Ascending aorta (tissue), 2 donors: Measurements from ENCODE around the gene ANKFN1. TPM values are rescaled to one million over a fixed set of nuclear protein-coding genes. Genes with fewer than 3 reads are reported as not detected.

Source experiments
- DNase-seq, 2 donors: peaks; one replicate each; pipeline ENCODE4 v3.0.0-alpha.2; 2019; ENCODE audit warnings: low spot score in 2 of 2
- H3K27ac ChIP-seq, 2 donors: fragments of 200-600 bp; sonication (generic); one replicate each; pipeline ENCODE4 v1.5.1; 2016 to 2017; ENCODE audit warnings: mild to moderate bottlenecking in 1 of 2
- H3K27me3 ChIP-seq: fragments of 200-600 bp; sonication (generic); one replicate; pipeline ENCODE4 v1.5.1; 2017
- H3K36me3 ChIP-seq, 2 donors: fragments of 200-600 bp; sonication (generic); one replicate each; pipeline ENCODE4 v1.5.1; 2016
- H3K4me1 ChIP-seq, 2 donors: fragments of 200-600 bp; sonication (generic); one replicate each; pipeline ENCODE4 v1.5.1; 2016 to 2017; ENCODE audit warnings: mild to moderate bottlenecking in 1 of 2
- H3K4me3 ChIP-seq, 2 donors: fragments of 200-600 bp; sonication (generic); one replicate each; pipeline ENCODE4 v1.5.1; 2016 to 2017; ENCODE audit warnings: mild to moderate bottlenecking in 1 of 2
- H3K9me3 ChIP-seq, 2 donors: fragments of 200-600 bp; sonication (generic); one replicate each; pipeline ENCODE4 v1.5.1; 2016
- intact Hi-C: fragments of 100-400 bp; cut with DNase I; formaldehyde crosslinking; loops from one replicate; pipeline ENCODE4 v1.15.1; 2023
- total RNA-seq: library from RNA; depleted of rRNA; stranded (reverse); fragments of >200 nt; gene quantifications from one replicate; pipeline ENCODE4 v1.1.0, GENCODE V29; 2016
- TF ChIP-seq, protein P1 (sequence below), 3 experiments: fragments of 200-600 bp in 2 of 3; fragments of 450-650 bp in 1 of 3; sonication (generic) in 2 of 3; IDR thresholded peaks; one replicate each; pipeline ENCODE4 v1.5.1; 2016 to 2019; ENCODE audit warnings: antibody characterized with exemption in 3 of 3, mild to moderate bottlenecking in 1 of 3, moderate library complexity in 1 of 3

Gene ANKFN1
- total RNA-seq, 1 donor from 2014 or later, result not detected

- TF ChIP-seq, protein P1, sequence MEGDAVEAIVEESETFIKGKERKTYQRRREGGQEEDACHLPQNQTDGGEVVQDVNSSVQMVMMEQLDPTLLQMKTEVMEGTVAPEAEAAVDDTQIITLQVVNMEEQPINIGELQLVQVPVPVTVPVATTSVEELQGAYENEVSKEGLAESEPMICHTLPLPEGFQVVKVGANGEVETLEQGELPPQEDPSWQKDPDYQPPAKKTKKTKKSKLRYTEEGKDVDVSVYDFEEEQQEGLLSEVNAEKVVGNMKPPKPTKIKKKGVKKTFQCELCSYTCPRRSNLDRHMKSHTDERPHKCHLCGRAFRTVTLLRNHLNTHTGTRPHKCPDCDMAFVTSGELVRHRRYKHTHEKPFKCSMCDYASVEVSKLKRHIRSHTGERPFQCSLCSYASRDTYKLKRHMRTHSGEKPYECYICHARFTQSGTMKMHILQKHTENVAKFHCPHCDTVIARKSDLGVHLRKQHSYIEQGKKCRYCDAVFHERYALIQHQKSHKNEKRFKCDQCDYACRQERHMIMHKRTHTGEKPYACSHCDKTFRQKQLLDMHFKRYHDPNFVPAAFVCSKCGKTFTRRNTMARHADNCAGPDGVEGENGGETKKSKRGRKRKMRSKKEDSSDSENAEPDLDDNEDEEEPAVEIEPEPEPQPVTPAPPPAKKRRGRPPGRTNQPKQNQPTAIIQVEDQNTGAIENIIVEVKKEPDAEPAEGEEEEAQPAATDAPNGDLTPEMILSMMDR (IDR thresholded peaks at IDR 0.05), result no peak
Measured at GRCh38 chr17:56247816-56248215, 94.5 kb downstream of the ANKFN1 start.

DNA sequence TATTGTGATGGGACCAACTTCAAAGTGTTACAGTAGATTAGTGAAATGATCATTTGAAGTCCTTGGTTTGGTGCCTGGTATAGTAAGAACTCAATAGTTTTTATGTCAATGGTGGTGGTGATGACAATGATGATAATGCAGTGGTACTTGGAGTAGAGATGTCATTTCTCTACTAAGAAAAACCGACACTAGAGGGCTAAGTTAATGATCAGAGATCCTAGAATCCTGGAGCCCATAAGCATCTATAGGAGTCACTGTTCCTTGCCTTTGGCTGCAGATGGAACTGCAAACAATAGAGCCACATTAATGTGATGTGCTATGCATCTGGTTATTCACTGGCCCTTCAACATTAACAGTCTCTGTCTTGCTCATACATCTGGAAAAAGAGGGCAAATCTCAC, 103.8 kb downstream of the ANKFN1 start:
- no peaks in the 10 kb centered on the region for H3K4me1 ChIP-seq
- no peaks in the 10 kb centered on the region for H3K27me3 ChIP-seq
- H3K9me3 ChIP-seq, result no peaks in the 10 kb centered on the region
- DNase-seq, result no peak
- TF ChIP-seq, protein P1 (IDR thresholded peaks at IDR 0.05), result no peak
- no peak overlapping the region for H3K4me3 ChIP-seq
- intact Hi-C loops, result no loop called here
- no peak overlapping the region for H3K27ac ChIP-seq
- no peaks in the 10 kb centered on the region for H3K36me3 ChIP-seq

More at GRCh38 chr17:56247816-56248215, 94.5 kb downstream of the ANKFN1 start:
- no peaks in the 10 kb centered on the region for H3K9me3 ChIP-seq
- H3K4me3 ChIP-seq, result no peak overlapping the region
- H3K4me1 ChIP-seq, result no peaks in the 10 kb centered on the region
- no peak for DNase-seq
- intact Hi-C loops, result no loop called here
- H3K36me3 ChIP-seq, result no peaks in the 10 kb centered on the region
- H3K27me3 ChIP-seq, result no peaks in the 10 kb centered on the region
- H3K27ac ChIP-seq, result no peak overlapping the region

GRCh38 chr17:56260376-56261002, 107.2 kb downstream of the ANKFN1 start:
- no peak for DNase-seq
- H3K4me1 ChIP-seq, result no peaks in the 10 kb centered on the region
- intact Hi-C loops, result no loop called here
- no peak overlapping the region for H3K27ac ChIP-seq
- H3K36me3 ChIP-seq, result no peaks in the 10 kb centered on the region
- H3K4me3 ChIP-seq, result no peak overlapping the region
- TF ChIP-seq, protein P1 (IDR thresholded peaks at IDR 0.05), result no peak
- no peaks in the 10 kb centered on the region for H3K27me3 ChIP-seq
- no peaks in the 10 kb centered on the region for H3K9me3 ChIP-seq

- Histone ChIP-seq H3K36me3 (no peaks in the 10 kb centered on the region), H3K4me1 (no peaks in the 10 kb centered on the region), H3K27me3 (no peaks in the 10 kb centered on the region), H3K4me3 (no peak overlapping the region), H3K9me3 (no peaks in the 10 kb centered on the region), H3K27ac (no peak overlapping the region)
- no peak for DNase-seq
- TF ChIP-seq, protein P1 (IDR thresholded peaks at IDR 0.05), result no peak
- intact Hi-C loops, result no loop called here
Measured at GRCh38 chr17:56262803-56263202, 109.5 kb downstream of the ANKFN1 start.

GRCh38 chr17:56269556-56270389, 116.5 kb downstream of the ANKFN1 start:
- Histone ChIP-seq H3K4me3 (no peak overlapping the region), H3K4me1 (no peaks in the 10 kb centered on the region), H3K27ac (no peak overlapping the region), H3K36me3 (no peaks in the 10 kb centered on the region), H3K27me3 (no peaks in the 10 kb centered on the region), H3K9me3 (no peaks in the 10 kb centered on the region)
- intact Hi-C loops, result no loop called here
- TF ChIP-seq, protein P1 (IDR thresholded peaks at IDR 0.05), result no peak
- no peak for DNase-seq
